Stimulated activated CD8-positive, alpha-beta memory T cell treated with anti-CD3 and anti-CD28 coated beads, Interleukin-12 subunit alpha, Interleukin-12 subunit beta, amount 100 ng/mL, for 24 hours (primary cell): Measurements from ENCODE around the gene SLC9A3.

ENCODE experiments used
- DNase-seq: peaks from one replicate; pipeline ENCODE4 v3.0.0-alpha.2; 2020; ENCODE audit errors: extremely low read depth

SLC9A3 gene

GRCh38 chr5:539469-540070, 15.3 kb upstream of the SLC9A3 start:
- DNase-seq, result no peak

- no peak for DNase-seq
These were observed 14.7 kb upstream of the SLC9A3 start for GRCh38 chr5:538801-539468.

GRCh38 chr5:538271-538771, 14.1 kb upstream of the SLC9A3 start:
- no peak for DNase-seq

GRCh38 chr5:537621-538071, 13.4 kb upstream of the SLC9A3 start:
- DNase-seq, result no peak

- no peak for DNase-seq
These were observed 12.8 kb upstream of the SLC9A3 start for GRCh38 chr5:537098-537497.

GRCh38 chr5:535846-536698, 11.8 kb upstream of the SLC9A3 start:
- DNase-seq, result no peak

- no peak for DNase-seq
These were observed 10.8 kb upstream of the SLC9A3 start for GRCh38 chr5:534743-535671.

GRCh38 chr5:533955-534742, 9.9 kb upstream of the SLC9A3 start:
- DNase-seq, result no peak

- DNase-seq, result no peak
These were observed 9.2 kb upstream of the SLC9A3 start for GRCh38 chr5:533243-533954.

- no peak for DNase-seq
These were observed 8.4 kb upstream of the SLC9A3 start for GRCh38 chr5:532521-533242.

- no peak for DNase-seq
These were observed 7.6 kb upstream of the SLC9A3 start for GRCh38 chr5:531749-532315.

GRCh38 chr5:531101-531748, 7.0 kb upstream of the SLC9A3 start:
- no peak for DNase-seq

- DNase-seq, result no peak
These were observed 6.0 kb upstream of the SLC9A3 start for GRCh38 chr5:530001-530955.

GRCh38 chr5:528629-529511, 4.6 kb upstream of the SLC9A3 start:
- no peak for DNase-seq

- no peak for DNase-seq
These were observed 3.7 kb upstream of the SLC9A3 start for GRCh38 chr5:527646-528628.
